ENCODE results near the gene GABRG3.

The GABRG3 gene

GRCh38 chr15:27481768-27482167 lies 510.8 kb downstream of the GABRG3 start:
- DNase-seq: no peak

- DNase-seq: no peak
Measured at GRCh38 chr15:27482287-27482686, 511.3 kb downstream of the GABRG3 start.

- DNase-seq: no peak
Measured at GRCh38 chr15:27483124-27483523, 512.1 kb downstream of the GABRG3 start.

GRCh38 chr15:27485265-27485664 lies 514.3 kb downstream of the GABRG3 start:
- DNase-seq: no peak

- no peak for DNase-seq
Measured at GRCh38 chr15:27486051-27486450, 515.1 kb downstream of the GABRG3 start.

GRCh38 chr15:27486683-27487647 lies 516.0 kb downstream of the GABRG3 start:
- DNase-seq: no peak

- no peak for DNase-seq
Measured at GRCh38 chr15:27487846-27488245, 516.9 kb downstream of the GABRG3 start.

- no peak for DNase-seq
Measured at GRCh38 chr15:27490867-27491595, 520.0 kb downstream of the GABRG3 start.

GRCh38 chr15:27491666-27492621 lies 521.0 kb downstream of the GABRG3 start:
- no peak for DNase-seq

GRCh38 chr15:27495963-27496459 lies 525.0 kb downstream of the GABRG3 start:
- no peak for DNase-seq

GRCh38 chr15:27498700-27499099 lies 527.7 kb downstream of the GABRG3 start:
- DNase-seq: no peak

- no peak for DNase-seq
Measured at GRCh38 chr15:27499191-27499590, 528.2 kb downstream of the GABRG3 start.

- DNase-seq: no peak
Measured at GRCh38 chr15:27499719-27500118, 528.7 kb downstream of the GABRG3 start.

- DNase-seq: no peak
Measured at GRCh38 chr15:27500206-27500605, 529.2 kb downstream of the GABRG3 start.

GRCh38 chr15:27506752-27507151 lies 535.8 kb downstream of the GABRG3 start:
- no peak for DNase-seq

GRCh38 chr15:27509014-27509413 lies 538.0 kb downstream of the GABRG3 start:
- no peak for DNase-seq

GRCh38 chr15:27512281-27513001 lies 541.5 kb downstream of the GABRG3 start:
- DNase-seq: no peak

- DNase-seq: no peak
Measured at GRCh38 chr15:27514526-27514925, 543.5 kb downstream of the GABRG3 start.

- DNase-seq: no peak
Measured at GRCh38 chr15:27527490-27528067, 556.6 kb downstream of the GABRG3 start.

GRCh38 chr15:27529399-27529798 lies 558.4 kb downstream of the GABRG3 start:
- DNase-seq: no peak

- no peak for DNase-seq
Measured at GRCh38 chr15:27530994-27531393, 560.0 kb downstream of the GABRG3 start.

- DNase-seq: no peak
Measured at GRCh38 chr15:27532358-27532757, 561.4 kb downstream of the GABRG3 start.

Data from activated CD8-positive, alpha-beta memory T cell treated with anti-CD3 and anti-CD28 coated beads, Interleukin-2, amount 50 U/mL, for 4 hours (primary cell).